GM19455 (cell line): ENCODE results near the gene PCDH9.

Experiments
- ATAC-seq: cut with Tn5 transposase; IDR thresholded peaks from one replicate; pipeline ENCODE4 v1.9.1; 2021; ENCODE audit not compliant: unreplicated experiment

Gene PCDH9

GRCh38 chr13:67168384-67168783, 61.8 kb downstream of the PCDH9 start:
- ATAC-seq: no peak

GRCh38 chr13:67167420-67167819, 62.7 kb downstream of the PCDH9 start:
- ATAC-seq: no peak

DNA sequence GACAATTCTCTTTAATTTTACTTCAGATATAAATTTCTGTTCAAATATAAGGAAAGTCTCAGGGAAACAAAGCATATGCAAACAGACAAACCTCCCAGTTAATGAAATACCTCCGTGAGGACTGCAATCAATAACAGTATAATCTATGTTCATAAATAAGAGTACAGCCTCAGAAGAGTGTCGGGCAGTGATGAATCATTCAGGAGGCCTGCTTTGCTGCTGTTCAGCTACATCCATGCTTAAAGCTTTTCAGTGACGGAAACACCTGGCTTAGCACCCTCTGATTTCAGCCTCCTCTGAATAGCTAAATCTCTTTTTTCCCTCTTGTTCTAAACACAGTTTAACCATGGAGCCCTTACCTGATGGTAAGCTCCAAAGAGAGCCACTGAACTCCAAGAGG, 69.0 kb downstream of the PCDH9 start:
- ATAC-seq: no peak

DNA sequence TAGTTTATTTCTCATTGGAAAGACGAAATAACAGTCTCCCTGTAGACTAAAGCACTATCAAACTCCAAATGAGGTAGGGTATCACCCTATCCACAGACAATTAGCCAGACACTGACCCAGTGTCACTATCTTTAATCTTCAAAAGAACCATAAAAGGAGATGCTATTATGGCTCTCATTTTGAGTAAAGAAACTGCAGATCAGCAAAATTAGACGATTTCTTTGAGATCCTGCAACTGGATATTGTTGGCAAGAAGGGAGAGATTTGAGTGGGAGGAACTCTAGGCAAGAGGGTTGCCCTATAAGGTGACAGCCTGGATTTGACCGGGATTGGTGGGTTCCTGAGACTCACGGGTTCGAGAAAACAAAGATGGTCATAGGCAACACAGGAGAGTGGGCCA, 71.2 kb downstream of the PCDH9 start:
- ATAC-seq: no peak

GRCh38 chr13:67156723-67157060, 73.4 kb downstream of the PCDH9 start:
- no peak for ATAC-seq

- ATAC-seq: no peak
Observed at GRCh38 chr13:67155898-67156722, 74.0 kb downstream of the PCDH9 start.

GRCh38 chr13:67152085-67152484, 78.1 kb downstream of the PCDH9 start:
- ATAC-seq: no peak

DNA sequence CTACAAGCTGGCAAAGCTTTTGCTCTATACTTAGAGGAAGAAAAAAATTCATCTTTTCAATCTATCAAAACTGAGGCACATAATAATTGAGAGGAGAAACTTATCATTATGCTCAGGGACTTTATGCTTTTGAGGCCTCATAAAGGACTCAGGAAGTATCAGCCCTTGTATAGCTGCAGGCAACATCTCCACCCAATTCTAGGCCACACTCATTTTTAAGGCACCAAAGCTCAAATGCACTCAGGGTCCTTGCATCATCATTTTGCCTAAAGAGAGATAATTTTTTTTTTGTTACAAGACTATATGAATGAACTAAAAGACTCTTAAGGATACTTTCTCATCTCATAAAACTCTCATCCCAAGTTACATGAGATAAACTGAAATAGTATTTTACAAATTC, 78.5 kb downstream of the PCDH9 start:
- no peak for ATAC-seq

DNA sequence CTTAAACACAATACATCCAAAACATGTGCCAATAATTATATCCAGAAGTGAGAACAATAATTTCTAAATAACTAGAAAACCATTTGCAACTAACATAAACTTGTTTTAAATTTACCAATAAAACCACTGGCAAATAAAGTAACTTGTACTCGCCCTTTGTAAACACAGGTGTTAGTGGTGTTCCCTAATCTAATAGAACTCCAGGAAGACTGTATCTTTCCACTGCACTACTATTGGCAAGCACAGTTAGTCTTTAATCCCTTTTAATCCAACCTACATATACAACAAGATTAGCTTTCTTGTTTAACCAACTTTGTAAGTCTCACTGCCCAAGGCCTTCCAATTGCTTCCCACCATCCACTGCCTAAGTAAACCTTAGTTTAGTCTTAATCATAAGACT, 79.5 kb downstream of the PCDH9 start:
- no peak for ATAC-seq

GRCh38 chr13:67148161-67148571, 82.0 kb downstream of the PCDH9 start:
- ATAC-seq: no peak

DNA sequence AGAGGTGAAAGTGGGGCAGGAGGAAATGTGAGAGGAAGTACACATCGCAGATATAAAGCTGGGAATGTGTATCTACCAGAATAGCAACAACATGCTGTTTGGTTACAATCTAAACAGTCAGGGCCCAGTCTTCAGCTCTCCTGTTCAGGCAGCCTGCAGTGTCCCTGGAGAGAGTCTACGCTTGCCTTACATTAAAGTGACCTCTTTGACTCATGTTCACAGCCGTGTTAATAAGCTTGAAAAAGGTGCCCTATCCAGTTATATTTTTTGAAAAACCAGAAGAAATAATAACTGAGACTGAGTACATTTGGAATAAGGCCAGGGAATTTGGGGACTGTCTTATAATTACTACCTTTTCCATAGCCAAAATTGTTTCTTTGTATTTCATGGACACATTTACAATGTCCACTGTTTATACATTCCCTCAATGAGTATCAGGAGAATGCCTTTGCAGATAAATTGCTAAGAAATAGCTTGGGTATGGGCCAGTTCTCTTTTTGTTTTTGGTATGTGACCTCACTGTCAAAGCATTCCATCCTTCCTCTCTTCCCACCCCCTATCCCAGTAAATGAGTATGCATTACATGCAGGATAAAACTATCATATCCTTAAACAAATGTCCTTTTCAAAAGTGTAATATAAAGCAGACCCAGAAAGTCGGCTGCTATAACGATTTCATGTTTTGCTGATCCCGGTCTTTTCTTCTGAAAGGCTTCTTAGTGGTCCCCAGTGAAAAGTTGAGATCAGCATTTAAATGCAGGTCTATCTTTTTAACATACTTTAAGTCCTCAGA, 82.6 kb downstream of the PCDH9 start:
- no peak for ATAC-seq

GRCh38 chr13:67146523-67147130, 83.5 kb downstream of the PCDH9 start:
- no peak for ATAC-seq

DNA sequence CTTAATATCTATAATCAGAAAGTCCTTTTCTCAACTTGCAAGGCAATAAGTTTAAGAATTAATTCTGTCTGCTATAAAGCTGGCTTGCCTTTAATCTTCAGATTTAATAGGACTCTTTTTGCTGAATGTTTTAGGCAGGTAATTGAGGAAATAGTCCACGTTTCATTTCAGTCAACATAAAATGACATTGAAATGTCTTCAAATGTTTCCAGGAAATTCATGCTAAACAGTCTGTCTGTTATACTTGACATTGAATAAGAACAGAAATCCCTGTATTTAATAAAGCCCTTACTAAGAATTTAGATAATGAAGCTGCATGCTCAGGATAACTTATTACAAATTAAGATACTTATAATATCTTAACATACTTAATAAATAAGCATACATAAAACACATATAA, 84.2 kb downstream of the PCDH9 start:
- ATAC-seq: no peak

- no peak for ATAC-seq
Observed at GRCh38 chr13:67143544-67144115, 86.5 kb downstream of the PCDH9 start.

DNA sequence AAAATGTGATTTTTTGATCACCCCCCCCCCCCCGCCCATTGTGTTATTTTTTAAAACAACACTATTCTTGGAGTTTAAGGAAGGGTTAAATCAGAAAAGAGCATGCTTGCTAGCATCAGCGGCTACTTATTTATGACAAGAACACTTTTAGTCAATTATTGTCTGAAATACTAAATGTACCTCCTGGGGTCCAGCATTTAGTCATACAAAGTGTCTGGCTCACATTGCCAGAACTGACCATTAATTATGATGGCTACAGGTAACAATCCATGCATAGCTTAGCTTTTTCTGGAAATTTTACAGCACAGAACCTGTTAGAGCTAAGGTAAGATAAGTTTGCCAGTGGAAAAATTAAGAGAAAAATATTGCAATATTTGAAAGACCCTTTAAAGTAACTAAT, 90.1 kb downstream of the PCDH9 start:
- no peak for ATAC-seq

DNA sequence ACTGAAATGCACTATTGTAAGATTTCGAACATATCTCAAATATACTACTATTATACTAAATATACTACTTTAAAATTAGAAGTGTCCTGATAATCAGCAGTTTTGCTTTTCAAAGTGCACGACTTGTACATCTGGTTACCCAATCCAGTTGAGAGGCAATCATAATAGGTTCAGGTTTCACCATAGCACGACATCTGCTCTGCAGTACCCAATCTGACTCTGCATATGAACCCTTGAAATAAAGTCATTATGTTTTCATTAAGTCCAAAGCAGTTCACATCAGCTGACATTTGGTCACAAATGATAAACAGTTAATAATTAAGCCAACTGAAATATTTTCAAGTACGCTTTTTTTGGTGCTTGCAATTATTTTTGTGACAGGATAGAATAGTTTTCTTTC, 90.6 kb downstream of the PCDH9 start:
- no peak for ATAC-seq

DNA sequence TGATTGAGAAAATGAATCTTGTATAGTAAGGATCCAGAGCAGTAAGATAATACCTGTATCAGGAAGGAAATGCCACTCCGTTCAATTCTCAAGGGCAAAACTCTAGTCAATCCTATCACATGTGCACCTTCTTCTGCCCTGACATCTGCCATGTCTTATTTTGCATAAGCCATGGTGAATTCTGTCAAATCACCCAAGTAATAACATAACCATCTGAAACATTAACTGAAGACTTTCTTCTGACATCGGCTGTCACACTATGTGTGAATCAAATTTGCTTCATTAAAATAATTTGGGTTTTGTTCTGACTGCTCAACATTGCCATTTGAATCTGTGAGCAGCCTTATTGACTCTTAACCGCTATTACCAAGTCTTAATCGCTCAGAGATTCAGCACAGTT, 91.2 kb downstream of the PCDH9 start:
- no peak for ATAC-seq

GRCh38 chr13:67137044-67137735, 92.9 kb downstream of the PCDH9 start:
- ATAC-seq: no peak

DNA sequence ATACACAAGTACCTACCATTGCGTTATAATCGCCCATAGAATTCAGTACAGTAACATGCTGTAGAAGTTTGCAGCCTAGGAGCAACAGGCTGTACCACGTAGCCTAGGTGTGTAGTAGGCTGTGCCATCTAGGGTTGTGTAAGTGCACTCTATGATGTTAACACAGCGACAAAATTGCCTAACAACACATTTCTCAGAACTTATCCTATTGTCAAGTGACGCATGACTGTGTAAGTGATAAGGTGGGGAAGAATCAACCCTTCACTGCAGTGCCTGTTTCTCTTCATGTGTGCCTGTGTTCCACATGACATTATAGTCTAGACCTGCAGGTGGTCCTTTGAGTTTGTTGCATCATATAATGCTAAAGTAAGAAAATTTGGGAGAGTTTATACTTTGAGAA, 94.0 kb downstream of the PCDH9 start:
- ATAC-seq: no peak

DNA sequence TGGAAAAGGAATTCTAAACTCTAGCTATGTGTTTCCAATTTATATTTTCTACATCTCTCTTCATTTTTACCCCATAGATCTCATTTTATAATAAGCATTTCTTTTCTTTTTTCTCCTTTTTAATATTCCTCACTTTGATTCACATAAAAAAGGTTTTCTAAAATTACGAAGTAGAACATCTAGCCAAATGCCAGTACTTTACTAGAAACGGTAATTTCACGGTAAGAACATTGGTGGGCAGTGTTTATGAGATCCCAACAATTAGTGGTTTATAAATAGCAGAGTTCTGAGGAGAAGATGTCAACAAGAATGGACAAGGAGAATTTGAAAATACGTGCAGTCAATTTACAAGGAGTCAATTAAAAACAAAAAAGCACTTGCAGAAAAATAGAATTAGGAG, 94.8 kb downstream of the PCDH9 start:
- no peak for ATAC-seq
